Hematopoietic multipotent progenitor cell treated with erythropoietin and hydrocortisone succinate and interleukin-3 and kit ligand, for 6 days (in vitro differentiated cells): ENCODE measurements around the gene CD248.
"Not testable (repeated sequence)": the region's sequence is repeated elsewhere in the genome, so short reads cannot be mapped to it uniquely, and the experiment has no call there.

Source experiments
- DNase-seq: peaks from one replicate; pipeline ENCODE4 v3.0.0-alpha.2; 2015

The CD248 gene

GRCh38 chr11:66287211-66287888 lies 29.5 kb downstream of the CD248 start:
- DNase-seq: no peak

- DNase-seq: no peak
These were observed 30.1 kb downstream of the CD248 start for GRCh38 chr11:66286699-66287098.

GRCh38 chr11:66285250-66285947 lies 31.4 kb downstream of the CD248 start:
- no peak for DNase-seq

GRCh38 chr11:66284526-66285078 lies 32.2 kb downstream of the CD248 start:
- DNase-seq: no peak

GRCh38 chr11:66283461-66284105 lies 33.3 kb downstream of the CD248 start:
- DNase-seq: no peak

- peak; percentile 99 for DNase-seq
These were observed 34.1 kb downstream of the CD248 start for GRCh38 chr11:66282468-66283455.

- DNase-seq: no peak
These were observed 34.9 kb downstream of the CD248 start for GRCh38 chr11:66281776-66282467.

GRCh38 chr11:66281001-66281400 lies 35.8 kb downstream of the CD248 start:
- DNase-seq: no peak

GRCh38 chr11:66280428-66280827 lies 36.4 kb downstream of the CD248 start:
- DNase-seq: no peak

GRCh38 chr11:66279092-66279734 lies 37.6 kb downstream of the CD248 start:
- DNase-seq: no peak

- peak; percentile 43 for DNase-seq
These were observed 38.3 kb downstream of the CD248 start for GRCh38 chr11:66278363-66279091.

- DNase-seq: peak; percentile 50
These were observed 39.1 kb downstream of the CD248 start, which contains the start of gene CNIH2 for GRCh38 chr11:66277471-66278362. CNIH2 (plus strand) TSS chr11:66278175; CDS start chr11:66278457, 282 bp downstream.

GRCh38 chr11:66277064-66277463 lies 39.8 kb downstream of the CD248 start:
- not testable (repeated sequence) for DNase-seq

GRCh38 chr11:66276619-66277018 lies 40.2 kb downstream of the CD248 start:
- DNase-seq: not testable (repeated sequence)

GRCh38 chr11:66275984-66276612 lies 40.7 kb downstream of the CD248 start:
- DNase-seq: no peak

- no peak for DNase-seq
These were observed 41.4 kb downstream of the CD248 start for GRCh38 chr11:66275396-66275795.

- no peak for DNase-seq
These were observed 42.6 kb downstream of the CD248 start for GRCh38 chr11:66274219-66274618.

- no peak for DNase-seq
These were observed 44.2 kb downstream of the CD248 start for GRCh38 chr11:66272596-66272995.

- no peak for DNase-seq
These were observed 45.0 kb downstream of the CD248 start for GRCh38 chr11:66271816-66272215.
